ENCODE data around the gene UNG. TPM values are rescaled to one million over a fixed set of nuclear protein-coding genes. Genes with fewer than 3 reads are reported as not detected.

The UNG gene
- total and polyA plus RNA-seq, 2 experiments from 2014 or later = 90.5 to 209 TPM

GRCh38 chr12:109131154-109132050 lies 34.0 kb downstream of the UNG start:
- H3K9me2 ChIP-seq (ENCODE audit: insufficient read depth) = no peaks in the 10 kb centered on the region
- peak overlapping the region; percentile 52; the same call in 1 of the 2 replicates for H2AFZ ChIP-seq
- H3K4me1 ChIP-seq (ENCODE audit: insufficient read depth) = no peaks in the 10 kb centered on the region
- H3K27ac ChIP-seq (ENCODE audit: low read depth) = no peak overlapping the region
- no peak for TF ChIP-seq CTCF (conservative IDR thresholded peaks at IDR 0.05; ENCODE audit: low read depth in 2 of 2)
- no peak for TF ChIP-seq ZNF462 (CRISPR knock-in tag; IDR thresholded peaks at IDR 0.05)
- TF ChIP-seq ZNF331 (CRISPR knock-in tag; IDR thresholded peaks at IDR 0.05; ENCODE audit: low read depth) = no peak
- no peak for TF ChIP-seq CREB1 (CRISPR knock-in tag; IDR thresholded peaks at IDR 0.05; ENCODE audit: low read depth)
- no peak for TF ChIP-seq REST (IDR thresholded peaks at IDR 0.05; ENCODE audit: unreplicated experiment)
- no peak overlapping the region for H3K4me2 ChIP-seq
- no peak overlapping the region for H3K4me3 ChIP-seq
- Mint-ChIP-seq H3K27ac (no peak overlapping the region), H3K36me3 (ENCODE audit: low read depth) (no peaks in the 10 kb centered on the region; the same call in 1 of the 3 replicates), H3K27me3 (ENCODE audit: insufficient read depth, low read depth, poor library complexity) (peaks cover 4% of the 10 kb centered on the region), H3K9me3 (peaks cover 10% of the 10 kb centered on the region; the same call in 2 of the 3 replicates), H3K4me3 (no peak overlapping the region), H3K4me1 (peaks cover 4% of the 10 kb centered on the region)
- DNase-seq (ENCODE audit: low spot score) (peak; percentile 20), ATAC-seq (peak; percentile 67)
- no peaks in the 10 kb centered on the region for H3K79me2 ChIP-seq (replicated peaks; ENCODE audit: insufficient read depth)
- H3K27me3 ChIP-seq (ENCODE audit: insufficient read depth) = no peaks in the 10 kb centered on the region
- H4K20me1 ChIP-seq (replicated peaks; ENCODE audit: insufficient read depth) = no peaks in the 10 kb centered on the region
- H3F3A ChIP-seq (replicated peaks; ENCODE audit: low read depth) = no peaks in the 10 kb centered on the region
- no peaks in the 10 kb centered on the region for H3K36me3 ChIP-seq (ENCODE audit: insufficient read depth)
